Ascending aorta (tissue), 2 donors: ENCODE results near the gene PAQR5. TPM values are rescaled to one million over a fixed set of nuclear protein-coding genes. Genes with fewer than 3 reads are reported as not detected.
"Not testable (repeated sequence)": the region's sequence is repeated elsewhere in the genome, so short reads cannot be mapped to it uniquely, and the experiment has no call there.

Experiments used
- DNase-seq, 2 donors: peaks; one replicate each; pipeline ENCODE4 v3.0.0-alpha.2; 2019; ENCODE audit warnings: low spot score in 2 of 2
- H3K27ac ChIP-seq, 2 donors: fragments of 200-600 bp; sonication (generic); one replicate each; pipeline ENCODE4 v1.5.1; 2016 to 2017; ENCODE audit warnings: mild to moderate bottlenecking in 1 of 2
- H3K27me3 ChIP-seq: fragments of 200-600 bp; sonication (generic); one replicate; pipeline ENCODE4 v1.5.1; 2017
- H3K36me3 ChIP-seq, 2 donors: fragments of 200-600 bp; sonication (generic); one replicate each; pipeline ENCODE4 v1.5.1; 2016
- H3K4me1 ChIP-seq, 2 donors: fragments of 200-600 bp; sonication (generic); one replicate each; pipeline ENCODE4 v1.5.1; 2016 to 2017; ENCODE audit warnings: mild to moderate bottlenecking in 1 of 2
- H3K4me3 ChIP-seq, 2 donors: fragments of 200-600 bp; sonication (generic); one replicate each; pipeline ENCODE4 v1.5.1; 2016 to 2017; ENCODE audit warnings: mild to moderate bottlenecking in 1 of 2
- H3K9me3 ChIP-seq, 2 donors: fragments of 200-600 bp; sonication (generic); one replicate each; pipeline ENCODE4 v1.5.1; 2016
- CTCF ChIP-seq, 3 experiments: fragments of 200-600 bp in 2 of 3; fragments of 450-650 bp in 1 of 3; sonication (generic) in 2 of 3; IDR thresholded peaks; one replicate each; pipeline ENCODE4 v1.5.1; 2016 to 2019; ENCODE audit warnings: antibody characterized with exemption in 3 of 3, mild to moderate bottlenecking in 1 of 3, moderate library complexity in 1 of 3
- intact Hi-C: fragments of 100-400 bp; cut with DNase I; formaldehyde crosslinking; loops from one replicate; pipeline ENCODE4 v1.15.1; 2023
- total RNA-seq: library from RNA; depleted of rRNA; stranded (reverse); fragments of >200 nt; gene quantifications from one replicate; pipeline ENCODE4 v1.1.0, GENCODE V29; 2016

PAQR5 gene
- total RNA-seq, 1 donor from 2014 or later: 1.1 TPM

DNA sequence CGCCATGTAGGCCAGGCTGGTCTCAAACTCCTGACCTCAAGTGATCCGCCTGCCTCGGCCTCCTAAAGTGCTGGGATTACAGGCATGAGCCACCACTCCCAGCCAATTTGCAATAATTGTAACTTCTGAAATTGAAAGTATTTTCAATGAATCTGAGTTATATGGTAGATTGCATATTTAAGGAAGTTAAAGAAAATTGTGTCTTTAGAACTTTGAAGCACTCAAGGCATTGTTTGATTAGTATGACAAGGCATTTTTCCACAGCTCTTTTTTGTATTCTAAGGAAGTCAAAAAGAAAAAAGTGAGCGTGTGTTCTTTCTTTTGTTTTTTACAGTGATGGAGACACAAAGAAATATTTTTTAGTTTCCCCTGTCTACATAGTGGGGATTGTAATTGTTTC, 138.2 kb downstream of the PAQR5 start:
- H3K36me3 ChIP-seq: peaks cover 7 to 15% of the 10 kb centered on the region in 2 donors
- DNase-seq: no peak
- no peaks in the 10 kb centered on the region for H3K4me1 ChIP-seq
- H3K9me3 ChIP-seq: no peaks in the 10 kb centered on the region
- no peaks in the 10 kb centered on the region for H3K27me3 ChIP-seq
- no peak for TF ChIP-seq CTCF (IDR thresholded peaks at IDR 0.05)
- no peak overlapping the region for H3K4me3 ChIP-seq
- no peak overlapping the region for H3K27ac ChIP-seq
- intact Hi-C loops: no loop called here

GRCh38 chr15:69439623-69440022, 140.9 kb downstream of the PAQR5 start:
- Histone ChIP-seq H3K4me1 (no peaks in the 10 kb centered on the region), H3K36me3 (peaks cover 7 to 15% of the 10 kb centered on the region in 2 donors), H3K4me3 (no peak overlapping the region), H3K27me3 (no peaks in the 10 kb centered on the region), H3K9me3 (no peaks in the 10 kb centered on the region), H3K27ac (no peak overlapping the region)
- intact Hi-C loops: no loop called here
- no peak for TF ChIP-seq CTCF (IDR thresholded peaks at IDR 0.05)
- DNase-seq: no peak

- H3K9me3 ChIP-seq: no peaks in the 10 kb centered on the region
- H3K4me1 ChIP-seq: no peaks in the 10 kb centered on the region
- no peak overlapping the region for H3K4me3 ChIP-seq
- no peaks in the 10 kb centered on the region for H3K27me3 ChIP-seq
- no peak overlapping the region for H3K27ac ChIP-seq
- intact Hi-C loops: no loop called here
- no peak for TF ChIP-seq CTCF (IDR thresholded peaks at IDR 0.05)
- H3K36me3 ChIP-seq: peaks cover 3 to 7% of the 10 kb centered on the region in 2 donors
- no peak for DNase-seq
Measured at GRCh38 chr15:69443032-69443611, 144.4 kb downstream of the PAQR5 start.

- no peak for DNase-seq
Measured at GRCh38 chr15:69444686-69445085, 146.0 kb downstream of the PAQR5 start.

GRCh38 chr15:69446953-69447352, 148.2 kb downstream of the PAQR5 start:
- DNase-seq: no peak
- Histone ChIP-seq H3K27ac (no peak overlapping the region), H3K4me1 (peaks cover 0 to 1% of the 10 kb centered on the region in 2 donors), H3K4me3 (no peak overlapping the region), H3K27me3 (no peaks in the 10 kb centered on the region), H3K36me3 (no peaks in the 10 kb centered on the region), H3K9me3 (no peaks in the 10 kb centered on the region)
- intact Hi-C loops: no loop called here
- TF ChIP-seq CTCF (IDR thresholded peaks at IDR 0.05): no peak

More at GRCh38 chr15:69444686-69445085, 146.0 kb downstream of the PAQR5 start:
- Histone ChIP-seq H3K36me3 (peaks cover 0 to 7% of the 10 kb centered on the region in 2 donors), H3K9me3 (no peaks in the 10 kb centered on the region), H3K27me3 (no peaks in the 10 kb centered on the region), H3K4me1 (no peaks in the 10 kb centered on the region), H3K27ac (no peak overlapping the region), H3K4me3 (no peak overlapping the region)
- intact Hi-C loops: no loop called here
- no peak for TF ChIP-seq CTCF (IDR thresholded peaks at IDR 0.05)

- intact Hi-C loops: loop anchor here (5.0 to 10.0 kb wide), 2 partner anchors 288 to 1025 kb away; partner anchors contain the start of gene GLCE
- H3K36me3 ChIP-seq, H3K27ac ChIP-seq, H3K27me3 ChIP-seq, H3K4me3 ChIP-seq, DNase-seq, H3K9me3 ChIP-seq: not testable (repeated sequence)
- peaks cover 8 to 13% of the 10 kb centered on the region in 2 donors for H3K4me1 ChIP-seq
Measured at GRCh38 chr15:69450221-69450620, 151.5 kb downstream of the PAQR5 start.
